AG04449 (cell line): ENCODE results near the gene CACNA1C.

Source experiments
- CTCF ChIA-PET: fragments of 350-600 bp; formaldehyde crosslinking; extraction: SDS; loops from one replicate; lab custom pipeline; 2021; ENCODE audit warnings: antibody characterized with exemption; lab: Yijun Ruan, JAX
- POLR2A ChIA-PET: fragments of 400-600, 350-600 bp; formaldehyde crosslinking; extraction: SDS; loops from one replicate; lab custom pipeline; 2020; ENCODE audit warnings: antibody characterized with exemption, inconsistent platforms; lab: Yijun Ruan, JAX
- DNase-seq: peaks from one replicate; pipeline ENCODE4 v3.0.0-alpha.2; 2010; ENCODE audit warnings: low read depth, low spot score
- H3K4me3 ChIP-seq: 2 replicates; pipeline ENCODE4 v1.5.1; 2011; ENCODE audit warnings: low read depth, mild to moderate bottlenecking, control low read depth, low read length
- CTCF ChIP-seq: IDR thresholded peaks from one replicate; pipeline ENCODE4 v1.5.1; 2011; ENCODE audit warnings: mild to moderate bottlenecking, moderate library complexity, low read length, control low read depth, inconsistent platforms; ENCODE audit not compliant: insufficient read depth; ENCODE audit errors: missing control alignments

CACNA1C gene

GRCh38 chr12:2165927-2166326 lies 113.1 kb downstream of the CACNA1C start:
- ChIA-PET CTCF (interaction anchor here (0.9 kb wide), 1 partner anchor 10 kb away, joined by 3 read pairs; no protein-coding TSS in a partner anchor), POLR2A (no interaction called here)
- no peak for DNase-seq
- no peak overlapping the region for H3K4me3 ChIP-seq
- TF ChIP-seq CTCF = no peak

GRCh38 chr12:2166696-2167095 lies 113.9 kb downstream of the CACNA1C start:
- no peak for TF ChIP-seq CTCF
- POLR2A ChIA-PET = no interaction called here
- CTCF ChIA-PET = no interaction called here
- H3K4me3 ChIP-seq = no peak overlapping the region
- no peak for DNase-seq

GRCh38 chr12:2167231-2167630 lies 114.4 kb downstream of the CACNA1C start:
- no peak for TF ChIP-seq CTCF
- ChIA-PET POLR2A (no interaction called here), CTCF (no interaction called here)
- H3K4me3 ChIP-seq = no peak overlapping the region
- DNase-seq = no peak

GRCh38 chr12:2168808-2169207 lies 116.0 kb downstream of the CACNA1C start:
- H3K4me3 ChIP-seq = no peak overlapping the region
- ChIA-PET POLR2A (no interaction called here), CTCF (interaction anchor here (1.1 to 1.8 kb wide), 2 partner anchors 10 to 15 kb away, joined by 4 to 5 read pairs; no protein-coding TSS in a partner anchor)
- TF ChIP-seq CTCF = no peak
- no peak for DNase-seq

GRCh38 chr12:2169489-2169888 lies 116.7 kb downstream of the CACNA1C start:
- H3K4me3 ChIP-seq = no peak overlapping the region
- ChIA-PET POLR2A (no interaction called here), CTCF (interaction anchor here (1.1 to 1.8 kb wide), 3 partner anchors 10 to 15 kb away, joined by 3 to 5 read pairs (median 4); no protein-coding TSS in a partner anchor)
- no peak for DNase-seq
- no peak for TF ChIP-seq CTCF

GRCh38 chr12:2169940-2170339 lies 117.2 kb downstream of the CACNA1C start:
- CTCF ChIA-PET = interaction anchor here (1.1 to 1.8 kb wide), 3 partner anchors 10 to 14 kb away, joined by 3 to 5 read pairs (median 4); no protein-coding TSS in a partner anchor
- TF ChIP-seq CTCF = no peak
- no peak for DNase-seq
- POLR2A ChIA-PET = no interaction called here
- no peak overlapping the region for H3K4me3 ChIP-seq
